ENCODE results near the gene BCOR. TPM values are rescaled to one million over a fixed set of nuclear protein-coding genes. Genes with fewer than 3 reads are reported as not detected.
A peak's percentile ranks its signal among the peaks of the same experiment; 100 is the strongest.

BCOR gene
- total and polyA plus RNA-seq, 2 of the 8 experiments (the other 6 are each of a cell fraction or from before 2014, with no cell fraction given) = 25.0 to 50.8 TPM

DNA sequence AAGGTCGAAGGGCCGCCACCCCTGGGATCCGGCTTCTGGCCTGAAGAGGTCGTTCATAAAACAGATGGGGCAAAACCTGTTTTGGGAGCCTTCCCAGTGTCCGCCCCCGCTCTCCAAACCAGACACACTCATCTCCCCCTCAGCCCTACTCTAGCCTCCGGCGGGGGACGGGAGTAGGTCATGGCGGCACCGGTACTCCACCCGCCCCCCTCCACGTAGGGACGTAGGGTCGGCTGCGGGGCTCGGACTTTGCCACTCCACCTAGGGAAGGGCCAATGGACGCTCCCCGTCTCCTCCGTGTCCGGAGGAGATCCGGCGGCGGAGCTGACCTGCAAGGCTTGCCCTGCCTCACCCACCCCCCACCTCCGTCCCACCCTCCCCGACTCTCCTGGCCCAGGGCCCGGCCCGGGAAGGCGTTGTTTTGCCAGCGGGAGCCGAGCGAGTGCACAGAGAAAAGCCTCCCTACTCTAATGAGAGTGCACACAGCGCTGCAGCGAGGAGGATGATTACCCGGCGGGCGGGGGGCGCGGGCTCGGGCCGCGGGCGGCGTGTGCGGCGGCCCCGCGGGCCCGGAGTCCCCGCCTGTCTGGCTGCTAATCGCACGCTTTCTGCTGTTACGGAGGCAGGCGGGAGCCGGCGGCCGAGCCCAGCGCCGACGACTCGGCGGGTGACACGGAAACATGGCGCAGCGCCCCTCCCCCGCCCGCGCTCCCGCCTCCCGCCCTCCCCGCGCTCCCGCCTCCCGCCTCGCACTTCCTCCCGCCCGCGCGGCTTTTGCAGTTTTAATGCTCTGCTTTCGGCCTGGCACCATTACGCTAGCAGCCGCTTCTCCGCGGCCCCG, 8.3 kb upstream of the BCOR start (continued):
- no peak for TF ChIP-seq SP4 (IDR thresholded peaks at IDR 0.05; ENCODE audit: low read length)
- 0 out of 2 replicates have a peak, but pooled peaks have one; percentile 3 for TF ChIP-seq EGR1 (IDR thresholded peaks at IDR 0.05; ENCODE audit: borderline replicate concordance, low read depth, low read length)
- no peak for TF ChIP-seq RXRA (IDR thresholded peaks at IDR 0.05; ENCODE audit: insufficient read depth, low read depth, low read length)
- 0 out of 2 replicates have a peak, but pooled peaks have one; percentile 22 for TF ChIP-seq TAF1 (IDR thresholded peaks at IDR 0.05; ENCODE audit: low read depth, low read length)
- no peak for TF ChIP-seq SAP30 (IDR thresholded peaks at IDR 0.05; ENCODE audit: insufficient read depth, insufficient replicate concordance, low read length)
- no peak for TF ChIP-seq EP300 (IDR thresholded peaks at IDR 0.05; ENCODE audit: borderline replicate concordance in 1 of 2, low read depth in 2 of 2, low read length in 2 of 2)
- TF ChIP-seq, protein P1, sequence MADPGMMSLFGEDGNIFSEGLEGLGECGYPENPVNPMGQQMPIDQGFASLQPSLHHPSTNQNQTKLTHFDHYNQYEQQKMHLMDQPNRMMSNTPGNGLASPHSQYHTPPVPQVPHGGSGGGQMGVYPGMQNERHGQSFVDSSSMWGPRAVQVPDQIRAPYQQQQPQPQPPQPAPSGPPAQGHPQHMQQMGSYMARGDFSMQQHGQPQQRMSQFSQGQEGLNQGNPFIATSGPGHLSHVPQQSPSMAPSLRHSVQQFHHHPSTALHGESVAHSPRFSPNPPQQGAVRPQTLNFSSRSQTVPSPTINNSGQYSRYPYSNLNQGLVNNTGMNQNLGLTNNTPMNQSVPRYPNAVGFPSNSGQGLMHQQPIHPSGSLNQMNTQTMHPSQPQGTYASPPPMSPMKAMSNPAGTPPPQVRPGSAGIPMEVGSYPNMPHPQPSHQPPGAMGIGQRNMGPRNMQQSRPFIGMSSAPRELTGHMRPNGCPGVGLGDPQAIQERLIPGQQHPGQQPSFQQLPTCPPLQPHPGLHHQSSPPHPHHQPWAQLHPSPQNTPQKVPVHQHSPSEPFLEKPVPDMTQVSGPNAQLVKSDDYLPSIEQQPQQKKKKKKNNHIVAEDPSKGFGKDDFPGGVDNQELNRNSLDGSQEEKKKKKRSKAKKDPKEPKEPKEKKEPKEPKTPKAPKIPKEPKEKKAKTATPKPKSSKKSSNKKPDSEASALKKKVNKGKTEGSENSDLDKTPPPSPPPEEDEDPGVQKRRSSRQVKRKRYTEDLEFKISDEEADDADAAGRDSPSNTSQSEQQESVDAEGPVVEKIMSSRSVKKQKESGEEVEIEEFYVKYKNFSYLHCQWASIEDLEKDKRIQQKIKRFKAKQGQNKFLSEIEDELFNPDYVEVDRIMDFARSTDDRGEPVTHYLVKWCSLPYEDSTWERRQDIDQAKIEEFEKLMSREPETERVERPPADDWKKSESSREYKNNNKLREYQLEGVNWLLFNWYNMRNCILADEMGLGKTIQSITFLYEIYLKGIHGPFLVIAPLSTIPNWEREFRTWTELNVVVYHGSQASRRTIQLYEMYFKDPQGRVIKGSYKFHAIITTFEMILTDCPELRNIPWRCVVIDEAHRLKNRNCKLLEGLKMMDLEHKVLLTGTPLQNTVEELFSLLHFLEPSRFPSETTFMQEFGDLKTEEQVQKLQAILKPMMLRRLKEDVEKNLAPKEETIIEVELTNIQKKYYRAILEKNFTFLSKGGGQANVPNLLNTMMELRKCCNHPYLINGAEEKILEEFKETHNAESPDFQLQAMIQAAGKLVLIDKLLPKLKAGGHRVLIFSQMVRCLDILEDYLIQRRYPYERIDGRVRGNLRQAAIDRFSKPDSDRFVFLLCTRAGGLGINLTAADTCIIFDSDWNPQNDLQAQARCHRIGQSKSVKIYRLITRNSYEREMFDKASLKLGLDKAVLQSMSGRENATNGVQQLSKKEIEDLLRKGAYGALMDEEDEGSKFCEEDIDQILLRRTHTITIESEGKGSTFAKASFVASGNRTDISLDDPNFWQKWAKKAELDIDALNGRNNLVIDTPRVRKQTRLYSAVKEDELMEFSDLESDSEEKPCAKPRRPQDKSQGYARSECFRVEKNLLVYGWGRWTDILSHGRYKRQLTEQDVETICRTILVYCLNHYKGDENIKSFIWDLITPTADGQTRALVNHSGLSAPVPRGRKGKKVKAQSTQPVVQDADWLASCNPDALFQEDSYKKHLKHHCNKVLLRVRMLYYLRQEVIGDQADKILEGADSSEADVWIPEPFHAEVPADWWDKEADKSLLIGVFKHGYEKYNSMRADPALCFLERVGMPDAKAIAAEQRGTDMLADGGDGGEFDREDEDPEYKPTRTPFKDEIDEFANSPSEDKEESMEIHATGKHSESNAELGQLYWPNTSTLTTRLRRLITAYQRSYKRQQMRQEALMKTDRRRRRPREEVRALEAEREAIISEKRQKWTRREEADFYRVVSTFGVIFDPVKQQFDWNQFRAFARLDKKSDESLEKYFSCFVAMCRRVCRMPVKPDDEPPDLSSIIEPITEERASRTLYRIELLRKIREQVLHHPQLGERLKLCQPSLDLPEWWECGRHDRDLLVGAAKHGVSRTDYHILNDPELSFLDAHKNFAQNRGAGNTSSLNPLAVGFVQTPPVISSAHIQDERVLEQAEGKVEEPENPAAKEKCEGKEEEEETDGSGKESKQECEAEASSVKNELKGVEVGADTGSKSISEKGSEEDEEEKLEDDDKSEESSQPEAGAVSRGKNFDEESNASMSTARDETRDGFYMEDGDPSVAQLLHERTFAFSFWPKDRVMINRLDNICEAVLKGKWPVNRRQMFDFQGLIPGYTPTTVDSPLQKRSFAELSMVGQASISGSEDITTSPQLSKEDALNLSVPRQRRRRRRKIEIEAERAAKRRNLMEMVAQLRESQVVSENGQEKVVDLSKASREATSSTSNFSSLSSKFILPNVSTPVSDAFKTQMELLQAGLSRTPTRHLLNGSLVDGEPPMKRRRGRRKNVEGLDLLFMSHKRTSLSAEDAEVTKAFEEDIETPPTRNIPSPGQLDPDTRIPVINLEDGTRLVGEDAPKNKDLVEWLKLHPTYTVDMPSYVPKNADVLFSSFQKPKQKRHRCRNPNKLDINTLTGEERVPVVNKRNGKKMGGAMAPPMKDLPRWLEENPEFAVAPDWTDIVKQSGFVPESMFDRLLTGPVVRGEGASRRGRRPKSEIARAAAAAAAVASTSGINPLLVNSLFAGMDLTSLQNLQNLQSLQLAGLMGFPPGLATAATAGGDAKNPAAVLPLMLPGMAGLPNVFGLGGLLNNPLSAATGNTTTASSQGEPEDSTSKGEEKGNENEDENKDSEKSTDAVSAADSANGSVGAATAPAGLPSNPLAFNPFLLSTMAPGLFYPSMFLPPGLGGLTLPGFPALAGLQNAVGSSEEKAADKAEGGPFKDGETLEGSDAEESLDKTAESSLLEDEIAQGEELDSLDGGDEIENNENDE (IDR thresholded peaks at IDR 0.05; ENCODE audit: insufficient replicate concordance, low read length) = no peak

Data from H1 (cell line).